ENCODE data around the gene GJD3.

- TF ChIP-seq CTCF (IDR thresholded peaks at IDR 0.05) (no peak), POLR2A (IDR thresholded peaks at IDR 0.05) (no peak)
These were observed 42.9 kb upstream of the GJD3 start for GRCh38 chr17:40407460-40407859.

Measured in uterus (tissue), 2 donors.